GM21737 (cell line): ENCODE results near the gene C19orf38.
"Not testable (repeated sequence)": the region's sequence is repeated elsewhere in the genome, so short reads cannot be mapped to it uniquely, and the experiment has no call there.

Experiments used
- ATAC-seq: cut with Tn5 transposase; IDR thresholded peaks from one replicate; pipeline ENCODE4 v1.9.1; 2021; ENCODE audit warnings: mild to moderate bottlenecking, moderate library complexity; ENCODE audit not compliant: unreplicated experiment

Gene C19orf38

GRCh38 chr19:10820173-10820572, 28.0 kb upstream of the C19orf38 start:
- ATAC-seq = no peak

DNA sequence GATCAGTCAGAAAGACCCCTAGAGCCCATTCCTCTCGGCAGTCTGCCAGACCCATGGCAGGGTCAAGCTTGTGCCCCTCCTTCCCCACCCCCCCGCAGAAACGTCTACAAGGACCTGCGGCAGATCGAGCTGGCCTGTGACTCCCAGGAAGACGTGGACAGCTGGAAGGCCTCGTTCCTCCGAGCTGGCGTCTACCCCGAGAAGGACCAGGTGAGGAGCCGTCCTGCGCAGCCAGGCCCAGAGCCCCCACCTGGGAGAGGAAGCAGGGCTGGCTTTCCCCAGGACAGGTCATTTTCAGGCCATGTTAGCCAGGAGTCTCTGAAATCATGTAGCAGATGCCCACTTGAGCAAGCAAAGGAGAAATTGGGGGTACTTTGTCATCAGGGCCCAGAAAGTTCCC, 24.5 kb upstream of the C19orf38 start:
- no peak for ATAC-seq

- no peak for ATAC-seq
Measured at GRCh38 chr19:10826231-10826630, 22.0 kb upstream of the C19orf38 start.

DNA sequence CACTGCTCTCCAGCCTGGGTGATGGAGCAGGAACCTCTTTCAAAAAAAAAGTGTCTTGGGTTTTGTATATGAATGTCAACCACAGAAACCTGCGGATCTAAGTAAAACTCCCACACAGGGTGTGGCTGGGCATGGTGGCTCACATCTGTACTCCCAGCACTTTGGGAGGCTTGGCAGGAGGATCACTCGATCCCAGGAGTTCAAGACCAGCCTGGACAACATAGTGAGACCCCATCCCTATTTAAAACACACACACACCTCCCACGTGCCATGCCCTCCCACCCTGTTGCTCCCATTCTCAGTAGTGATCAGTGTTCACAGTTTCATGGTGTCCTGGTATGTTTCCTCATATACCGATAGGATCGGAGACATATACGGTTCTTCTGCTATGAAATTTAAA, 21.4 kb upstream of the C19orf38 start:
- ATAC-seq = no peak

DNA sequence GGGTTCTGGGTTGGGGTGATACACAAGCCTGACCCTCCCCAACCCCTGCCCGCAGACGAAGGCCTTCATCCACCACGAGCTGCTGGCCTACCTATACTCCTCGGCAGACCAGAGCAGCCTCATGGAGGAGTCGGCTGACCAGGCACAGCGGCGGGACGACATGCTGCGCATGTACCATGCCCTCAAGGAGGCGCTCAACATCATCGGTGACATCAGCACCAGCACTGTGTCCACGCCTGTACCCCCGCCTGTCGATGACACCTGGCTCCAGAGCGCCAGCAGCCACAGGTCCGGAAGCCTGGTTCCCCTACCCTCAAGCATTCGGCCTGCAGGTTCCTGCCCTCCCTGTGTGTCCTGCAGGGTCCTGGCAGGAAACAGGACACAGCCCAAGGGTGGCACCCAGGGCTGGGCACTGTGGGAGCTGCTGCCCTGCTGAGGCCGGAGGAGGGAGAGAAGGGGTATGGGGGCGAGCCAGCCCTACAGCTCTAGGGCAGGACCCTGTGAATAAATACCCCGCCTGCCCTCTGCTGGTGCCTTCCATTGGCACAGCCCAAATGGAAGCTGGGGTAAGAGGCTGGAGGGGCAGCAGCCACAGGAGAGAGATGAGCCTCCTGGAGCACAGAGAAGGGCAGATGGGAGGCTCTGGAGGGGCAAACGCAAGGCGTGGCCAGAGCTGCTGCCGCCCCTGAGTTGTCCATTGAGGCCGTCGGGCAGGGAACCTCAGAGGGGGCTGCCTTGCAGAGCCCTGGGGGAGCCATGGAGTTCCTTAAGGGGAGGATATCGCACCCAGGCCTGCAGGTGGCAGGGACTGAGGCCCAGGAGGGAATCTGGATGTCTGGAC, 19.0 kb upstream of the C19orf38 start:
- no peak for ATAC-seq

DNA sequence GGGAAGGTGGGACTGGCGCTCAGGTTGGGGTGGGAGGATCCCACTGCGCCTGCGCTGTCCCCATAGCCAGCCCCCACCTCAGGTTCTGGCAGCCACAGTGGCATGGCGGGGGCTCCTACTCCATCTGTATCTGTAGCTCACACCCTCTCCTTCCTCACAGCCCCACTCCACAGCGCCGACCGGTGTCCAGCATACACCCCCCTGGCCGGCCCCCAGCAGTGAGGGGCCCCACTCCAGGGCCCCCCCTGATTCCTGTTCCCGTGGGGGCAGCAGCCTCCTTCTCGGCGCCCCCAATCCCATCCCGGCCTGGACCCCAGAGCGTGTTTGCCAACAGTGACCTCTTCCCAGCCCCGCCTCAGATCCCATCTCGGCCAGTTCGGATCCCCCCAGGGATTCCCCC, 18.2 kb upstream of the C19orf38 start:
- no peak for ATAC-seq

DNA sequence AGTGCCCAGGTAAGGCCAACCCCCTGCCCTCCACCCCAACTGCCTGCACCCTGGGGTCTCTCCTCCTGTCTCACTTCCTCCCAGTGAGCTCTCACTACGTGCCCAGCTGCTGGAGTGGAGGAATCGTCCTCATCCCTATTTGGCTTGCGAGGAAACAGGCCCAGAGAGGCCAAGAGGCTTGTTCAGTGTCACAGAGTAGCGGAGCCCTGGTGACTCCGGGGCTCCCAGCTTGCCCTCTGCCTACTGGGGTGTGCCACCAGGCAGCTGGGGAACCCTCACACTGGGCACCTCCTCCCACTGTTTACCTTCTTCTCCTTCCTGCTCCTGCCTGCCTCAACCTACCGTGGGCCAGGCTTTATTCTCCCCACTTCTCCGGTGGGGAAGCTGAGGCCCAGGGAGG, 17.8 kb upstream of the C19orf38 start:
- ATAC-seq = no peak

DNA sequence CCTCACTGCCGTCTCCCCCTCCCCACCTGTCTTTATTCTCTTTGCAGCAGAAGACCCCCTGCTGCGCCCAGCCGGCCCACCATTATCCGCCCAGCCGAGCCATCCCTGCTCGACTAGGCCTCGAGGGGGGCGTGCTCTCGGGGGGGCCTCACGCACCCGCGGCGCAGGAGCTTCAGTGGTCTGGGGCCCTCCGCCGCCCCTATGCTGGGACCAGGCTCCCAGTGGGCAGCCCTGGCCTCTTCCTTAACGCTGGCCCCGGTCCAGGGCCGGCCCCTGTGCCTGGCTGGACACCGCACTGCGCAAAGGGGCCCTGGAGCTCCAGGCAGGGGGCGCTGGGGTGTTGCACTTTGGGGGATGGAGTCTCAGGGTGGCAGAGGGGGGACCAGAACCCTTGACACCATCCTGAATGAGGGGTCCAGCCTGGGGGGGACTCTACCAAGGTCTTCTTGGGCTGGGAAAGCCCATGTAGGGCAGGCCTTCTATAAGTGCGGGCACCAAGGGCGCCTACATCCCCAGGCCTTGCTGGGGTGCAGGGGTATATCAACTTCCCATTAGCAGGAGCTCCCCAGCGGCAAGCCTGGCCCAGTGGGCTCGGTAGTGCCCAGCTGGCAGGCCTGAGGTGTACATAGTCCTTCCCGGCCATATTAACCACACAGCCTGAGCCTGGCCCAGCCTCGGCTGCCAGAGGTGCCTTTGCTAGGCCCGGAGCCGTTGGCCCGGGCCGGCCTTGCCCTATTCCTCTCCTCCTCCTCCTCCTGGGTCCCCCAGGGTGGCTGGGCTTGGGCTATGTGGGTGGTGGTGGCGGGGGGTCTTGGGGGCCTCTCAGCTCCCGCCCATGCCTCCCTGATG, 17.1 kb upstream of the C19orf38 start:
- no peak for ATAC-seq

- no peak for ATAC-seq
Measured at GRCh38 chr19:10831987-10832938, 16.0 kb upstream of the C19orf38 start.

DNA sequence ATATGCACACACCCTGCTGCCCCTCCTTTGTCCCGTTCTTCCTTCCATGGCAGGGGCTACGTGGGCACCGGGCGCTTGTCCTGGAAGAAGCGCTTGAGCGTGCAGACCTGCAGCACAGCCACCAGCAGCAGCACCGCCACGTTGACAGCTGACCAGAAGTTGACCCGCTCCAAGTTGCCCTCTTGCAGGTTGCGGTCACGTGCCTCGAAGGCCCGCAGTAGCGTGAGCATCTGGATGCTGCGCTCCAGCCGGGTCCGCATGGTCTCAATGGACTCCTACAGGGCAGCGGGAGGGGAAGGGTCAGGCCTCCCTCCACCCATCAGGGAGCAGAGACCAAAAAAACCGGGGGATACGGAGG, 15.3 kb upstream of the C19orf38 start:
- ATAC-seq = no peak

DNA sequence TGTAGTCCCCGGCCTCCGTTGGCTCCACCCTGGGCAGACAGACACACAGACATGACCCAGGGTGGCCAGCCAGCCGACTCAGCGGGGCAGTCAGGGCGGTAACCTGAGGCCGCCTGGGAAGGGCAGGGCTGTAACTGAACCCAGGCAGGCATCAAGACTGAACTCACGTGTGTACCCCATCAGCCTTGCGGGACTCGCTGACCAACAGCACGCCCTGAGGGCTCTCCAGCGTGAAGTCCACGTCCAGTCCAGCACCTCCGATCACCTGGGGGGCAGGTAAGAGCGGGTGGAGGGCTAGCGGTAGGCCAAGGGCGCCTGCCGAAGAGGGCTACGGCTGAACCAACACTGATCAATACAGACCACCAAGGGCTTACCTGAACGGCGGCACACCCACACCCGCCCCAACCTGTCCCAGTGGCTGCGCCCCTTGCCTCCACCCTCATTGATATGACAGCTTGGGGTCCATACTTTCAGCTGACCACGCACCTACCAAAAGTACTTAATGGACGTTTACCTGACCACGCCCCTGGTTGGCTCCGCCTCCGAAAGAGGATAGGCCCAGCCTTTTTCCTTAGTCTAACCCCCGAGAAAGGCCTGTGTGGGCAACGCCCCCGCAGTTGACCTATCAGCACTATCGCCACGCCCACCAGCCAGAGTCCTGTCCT, 13.0 kb upstream of the C19orf38 start:
- ATAC-seq = no peak

- ATAC-seq = peak; percentile 73
Measured at GRCh38 chr19:10835754-10836478, 12.3 kb upstream of the C19orf38 start, which contains the start of gene TMED1. Gene TMED1 (minus strand): TSS chr19:10836212. CDS start chr19:10836191, 21 bp downstream.

DNA sequence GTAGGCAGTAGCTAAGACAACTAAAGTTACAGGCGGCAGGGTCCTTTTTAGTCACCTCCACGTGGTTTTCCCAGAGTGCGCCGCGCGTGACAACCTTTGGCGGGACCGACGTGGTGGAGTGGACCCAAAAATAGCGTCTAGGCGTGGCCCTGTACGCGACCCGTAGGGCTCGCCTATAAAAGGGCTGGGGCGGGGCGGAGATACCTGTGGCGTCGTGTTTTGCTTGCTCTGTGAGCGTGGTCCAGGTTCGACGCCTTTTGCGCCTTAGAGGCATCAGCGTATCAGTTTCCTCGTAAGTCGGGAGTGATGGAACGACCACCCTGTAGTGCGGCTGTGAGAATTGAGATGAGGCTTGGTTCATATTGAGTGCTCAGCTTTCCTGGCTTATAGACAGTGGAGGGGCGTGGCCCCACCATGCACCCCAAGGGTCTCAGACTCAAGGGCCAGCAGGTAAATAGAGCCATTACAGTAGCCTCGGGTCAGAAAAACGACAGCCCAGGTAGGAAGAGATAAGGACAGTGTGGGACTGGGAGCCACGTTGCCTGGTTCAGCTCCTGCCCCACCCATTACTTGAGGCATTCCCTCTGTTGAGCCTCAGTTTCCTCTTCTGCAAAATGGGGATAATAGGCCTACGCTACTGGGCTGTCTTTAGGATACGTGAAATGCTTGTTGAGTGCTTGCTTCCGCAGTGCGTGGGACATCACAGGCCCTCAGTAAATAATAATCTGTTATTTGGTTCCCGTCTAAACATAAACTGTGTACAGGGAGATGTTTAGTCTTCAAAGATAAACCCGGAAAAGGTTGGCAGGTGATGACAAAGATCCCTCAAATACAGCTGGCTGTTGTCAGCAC, 11.5 kb upstream of the C19orf38 start:
- peak; percentile 23 for ATAC-seq

DNA sequence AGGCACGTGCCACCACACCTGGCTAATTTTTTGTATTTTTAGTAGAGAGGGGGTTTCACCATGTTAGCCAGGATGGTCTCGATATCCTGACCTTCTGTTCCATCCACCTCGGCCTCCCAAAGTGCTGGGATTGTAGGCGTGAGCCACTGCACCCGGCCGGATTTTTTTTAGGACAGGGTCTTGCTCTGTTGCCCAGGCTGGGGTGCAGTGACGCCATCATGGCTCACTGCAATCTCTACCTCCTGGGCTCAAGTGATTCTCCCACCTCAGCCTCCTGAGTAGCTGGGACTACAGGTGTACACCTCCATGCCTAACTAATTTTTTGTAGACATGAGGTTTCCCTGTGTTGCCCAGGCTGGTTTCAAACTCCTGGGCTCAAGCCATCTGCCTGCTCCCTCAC, 10.6 kb upstream of the C19orf38 start:
- ATAC-seq = not testable (repeated sequence)

DNA sequence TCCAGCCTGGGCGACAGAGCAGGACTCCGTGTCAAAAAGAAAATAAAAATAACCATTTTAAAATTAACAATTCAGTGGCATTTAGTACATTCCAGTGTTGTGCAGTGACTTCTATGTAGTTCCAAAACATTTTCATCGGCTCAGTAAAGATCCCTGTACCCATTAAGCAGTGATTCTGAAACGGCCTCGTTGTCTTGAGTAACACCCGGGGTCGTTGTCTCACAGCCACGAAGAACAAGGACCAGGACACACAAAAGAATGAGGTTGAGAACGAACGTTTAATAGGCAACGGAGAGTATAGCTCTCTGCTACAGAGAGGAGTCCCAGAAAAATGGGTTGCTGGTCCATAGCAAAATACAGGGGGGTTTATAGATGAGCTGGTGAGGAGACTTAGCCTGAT, 9.8 kb upstream of the C19orf38 start:
- no peak for ATAC-seq

DNA sequence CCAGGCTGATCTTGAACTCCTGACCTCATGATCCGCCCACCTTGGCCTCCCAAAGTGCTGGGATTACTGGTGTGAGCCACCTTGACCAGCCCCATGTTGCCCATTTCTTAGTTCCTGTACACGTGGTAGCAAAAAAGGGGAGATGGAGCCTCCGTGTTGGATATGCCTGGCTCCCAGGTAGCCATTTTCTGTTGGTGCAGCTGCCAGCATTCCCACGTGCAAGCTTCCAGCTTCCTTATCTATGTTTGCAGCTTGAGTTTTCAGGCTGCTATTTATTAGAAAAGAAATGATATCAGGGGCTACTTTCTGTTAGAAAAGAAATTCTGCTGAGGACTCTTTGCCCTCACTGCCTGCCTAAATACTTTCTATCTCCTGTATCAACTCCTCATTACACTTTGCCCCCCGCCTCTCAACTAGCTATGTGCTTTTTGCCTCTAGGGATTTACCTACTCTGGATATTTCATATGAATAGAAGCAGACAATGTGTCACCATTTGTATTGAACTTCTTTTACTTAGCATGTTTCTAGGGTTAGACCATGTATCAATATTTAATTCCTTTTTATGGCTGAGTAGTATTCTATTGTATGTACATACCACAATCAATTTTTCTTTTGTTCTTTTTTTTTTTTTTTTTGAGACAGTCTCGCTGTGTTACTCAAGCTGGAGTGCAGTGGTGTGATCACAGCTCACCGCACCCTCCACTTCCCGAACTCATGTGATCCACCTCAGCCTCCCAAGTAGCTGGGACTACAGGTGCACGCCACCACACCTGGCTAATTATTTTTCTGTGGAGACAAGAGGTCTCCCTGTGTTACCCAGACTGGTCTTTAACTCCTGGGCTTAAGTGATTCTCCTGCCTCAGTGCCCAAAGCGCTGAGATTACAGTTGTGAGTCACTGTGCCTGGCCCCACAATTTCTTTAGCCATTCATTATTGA, 8.8 kb upstream of the C19orf38 start:
- ATAC-seq = no peak

DNA sequence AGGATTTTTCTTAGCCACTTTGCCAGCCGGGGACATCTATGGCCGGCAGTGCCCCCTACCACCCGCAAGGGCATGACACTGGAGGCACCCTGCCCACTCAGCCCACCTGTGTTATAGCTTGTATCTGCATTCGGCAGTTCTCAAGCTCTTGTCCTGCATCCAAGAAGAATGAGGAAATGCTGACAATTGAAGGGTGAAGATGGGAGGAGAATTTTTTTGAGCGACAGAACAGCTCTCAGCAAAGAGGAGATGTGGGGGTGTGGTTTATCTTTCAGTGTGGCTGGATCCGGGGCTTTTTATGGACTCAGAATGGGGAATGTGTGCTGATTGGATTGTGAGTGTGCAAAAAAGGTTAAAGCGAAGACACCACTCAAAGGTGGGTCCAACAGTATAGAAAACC, 5.4 kb upstream of the C19orf38 start:
- ATAC-seq = no peak
